H9 (cell line): ENCODE results near the gene SMIM23. TPM values are rescaled to one million over a fixed set of nuclear protein-coding genes. Genes with fewer than 3 reads are reported as not detected.

Experiments
- DNase-seq: peaks from one replicate; pipeline ENCODE4 v3.0.0-alpha.2; 2017
- H2AFZ ChIP-seq: one replicate; pipeline ENCODE4 v1.6.1; 2013; ENCODE audit warnings: mild to moderate bottlenecking, low read length, control low read depth, moderate library complexity
- H2AK5ac ChIP-seq: 2 replicates; pipeline ENCODE4 v1.6.1; 2013; ENCODE audit warnings: low read length, control low read depth, mixed read lengths; ENCODE audit not compliant: insufficient read length
- H2BK120ac ChIP-seq: one replicate; pipeline ENCODE4 v1.6.1; 2013; ENCODE audit warnings: low read depth, mild to moderate bottlenecking, low read length, control low read depth, inconsistent platforms; ENCODE audit not compliant: poor library complexity, severe bottlenecking
- H2BK12ac ChIP-seq: 2 replicates; pipeline ENCODE4 v1.6.1; 2013; ENCODE audit warnings: low read length, control low read depth, mixed read lengths, low read depth; ENCODE audit not compliant: insufficient read length
- H2BK15ac ChIP-seq: 2 replicates; pipeline ENCODE4 v1.6.1; 2013; ENCODE audit warnings: low read depth, low read length, control low read depth
- H2BK20ac ChIP-seq: one replicate; pipeline ENCODE4 v1.6.1; 2013; ENCODE audit warnings: low read depth, mild to moderate bottlenecking, low read length, control low read depth, inconsistent platforms; ENCODE audit not compliant: poor library complexity, severe bottlenecking
- H2BK5ac ChIP-seq: 2 replicates; pipeline ENCODE4 v1.6.1; 2013; ENCODE audit warnings: low read length, control low read depth, mixed read lengths; ENCODE audit not compliant: insufficient read length
- H3K14ac ChIP-seq: 2 replicates; pipeline ENCODE4 v1.6.1; 2013; ENCODE audit warnings: low read length, control low read depth; ENCODE audit not compliant: insufficient read depth
- H3K18ac ChIP-seq: 2 replicates; pipeline ENCODE4 v1.6.1; 2013; ENCODE audit warnings: low read depth, mild to moderate bottlenecking, mixed read lengths, low read length, control low read depth; ENCODE audit not compliant: insufficient read length
- H3K23ac ChIP-seq: 2 replicates; pipeline ENCODE4 v1.6.1; 2013; ENCODE audit warnings: low read length, control low read depth, mixed read lengths, low read depth; ENCODE audit not compliant: insufficient read length
- H3K23me2 ChIP-seq: 2 replicates; pipeline ENCODE4 v1.6.1; 2013; ENCODE audit warnings: low read depth, mild to moderate bottlenecking, mixed read lengths, low read length, control low read depth; ENCODE audit not compliant: insufficient read length, poor library complexity, severe bottlenecking
- H3K27ac ChIP-seq: 2 replicates; pipeline ENCODE4 v1.5.1; 2013; ENCODE audit warnings: low read length, control low read depth, mixed read lengths, low read depth; ENCODE audit not compliant: insufficient read length
- H3K27me3 ChIP-seq: 2 replicates; pipeline ENCODE4 v1.6.1; 2013; ENCODE audit warnings: low read length, control low read depth, inconsistent platforms; ENCODE audit not compliant: insufficient read depth
- H3K4ac ChIP-seq: 2 replicates; pipeline ENCODE4 v1.6.1; 2013; ENCODE audit warnings: low read depth, mild to moderate bottlenecking, control low read depth, inconsistent platforms, low read length, moderate library complexity
- H3K4me1 ChIP-seq: 2 replicates; pipeline ENCODE4 v1.6.1; 2013; ENCODE audit warnings: low read length, control low read depth, inconsistent platforms; ENCODE audit not compliant: insufficient read depth
- H3K4me2 ChIP-seq: 2 replicates; pipeline ENCODE4 v1.6.1; 2013; ENCODE audit warnings: low read length, control low read depth, mixed read lengths; ENCODE audit not compliant: insufficient read length, insufficient read depth
- H3K56ac ChIP-seq: 2 replicates; pipeline ENCODE4 v1.6.1; 2013; ENCODE audit warnings: low read depth, mild to moderate bottlenecking, mixed read lengths, low read length, control low read depth; ENCODE audit not compliant: insufficient read length
- H3K79me1 ChIP-seq: 2 replicates; pipeline ENCODE4 v1.6.1; 2013; ENCODE audit warnings: low read depth, mild to moderate bottlenecking, moderate library complexity, low read length, control low read depth, inconsistent platforms; ENCODE audit not compliant: insufficient read depth, poor library complexity, severe bottlenecking
- H3K79me2 ChIP-seq: 2 replicates; pipeline ENCODE4 v1.6.1; 2013; ENCODE audit warnings: low read length, control low read depth, inconsistent platforms; ENCODE audit not compliant: insufficient read depth
- H3K9ac ChIP-seq: 2 replicates; pipeline ENCODE4 v1.6.1; 2013; ENCODE audit warnings: low read length, control low read depth, mixed read lengths; ENCODE audit not compliant: insufficient read length; ENCODE audit errors: extremely low read depth
- H3K9me3 ChIP-seq: one replicate; pipeline ENCODE4 v1.6.1; 2013; ENCODE audit warnings: low read depth, low read length, inconsistent platforms; ENCODE audit not compliant: control insufficient read depth
- H3T11ph ChIP-seq: one replicate; pipeline ENCODE4 v1.6.1; 2013; ENCODE audit warnings: mild to moderate bottlenecking, low read length, control low read depth, inconsistent platforms
- H4K20me1 ChIP-seq: one replicate; pipeline ENCODE4 v1.6.1; 2013; ENCODE audit not compliant: control insufficient read depth, insufficient read length, insufficient read depth
- H4K5ac ChIP-seq: 2 replicates; pipeline ENCODE4 v1.6.1; 2013; ENCODE audit warnings: low read depth, mild to moderate bottlenecking, mixed read lengths, low read length, control low read depth; ENCODE audit not compliant: insufficient read length
- H4K8ac ChIP-seq: replicated peaks from 2 replicates; pipeline ENCODE4 v1.6.1; 2013; ENCODE audit warnings: low read length, control low read depth, mixed read lengths, low read depth; ENCODE audit not compliant: insufficient read length
- H4K91ac ChIP-seq: 2 replicates; pipeline ENCODE4 v1.6.1; 2013; ENCODE audit warnings: low read depth, mild to moderate bottlenecking, moderate library complexity, mixed read lengths, low read length, control low read depth; ENCODE audit not compliant: insufficient read length
- H3K27ac Mint-ChIP-seq, 3 experiments: 2 replicates in 2 of 3; 3 replicates in 1 of 3; pipeline ENCODE4 v1.8.0; 2020 to 2021; ENCODE audit warnings: mixed read lengths in 3 of 3, mild to moderate bottlenecking in 1 of 3, moderate library complexity in 1 of 3
- H3K27me3 Mint-ChIP-seq: 2 replicates; pipeline ENCODE4 v1.8.0; 2021; ENCODE audit warnings: low read depth, mild to moderate bottlenecking, moderate library complexity, mixed read lengths
- H3K36me3 Mint-ChIP-seq, 3 experiments: 2 replicates in 2 of 3; 3 replicates in 1 of 3; pipeline ENCODE4 v1.8.0; 2020 to 2021; ENCODE audit warnings: low read depth in 3 of 3, mixed read lengths in 3 of 3; ENCODE audit not compliant: insufficient read depth in 1 of 3
- H3K4me1 Mint-ChIP-seq, 2 experiments: 2 replicates each; pipeline ENCODE4 v1.8.0; 2020; ENCODE audit warnings: mixed read lengths in 2 of 2
- H3K4me3 Mint-ChIP-seq, 2 experiments: 2 replicates in 1 of 2; 3 replicates in 1 of 2; pipeline ENCODE4 v1.8.0; 2020 to 2021; ENCODE audit warnings: mild to moderate bottlenecking in 2 of 2, mixed read lengths in 2 of 2, moderate library complexity in 1 of 2
- H3K9me3 Mint-ChIP-seq, 2 experiments: 2 replicates in 1 of 2; 3 replicates in 1 of 2; pipeline ENCODE4 v1.8.0; 2020; ENCODE audit warnings: mild to moderate bottlenecking in 2 of 2, mixed read lengths in 2 of 2, moderate library complexity in 1 of 2
- CTCF ChIP-seq: fragments of 200-600 bp; sonication (generic); conservative IDR thresholded peaks from 3 replicates; pipeline ENCODE4 v1.8.0; 2021; ENCODE audit warnings: antibody characterized with exemption, mild to moderate bottlenecking
- WGBS: extraction: QIAGEN DNeasy Blood & Tissue Kit; methylation state at CpG from one replicate; pipeline ENCODE4 v1.1.7; 2013; ENCODE audit warnings: missing lambda C conversion rate, low lambda C conversion rate, mixed read lengths; ENCODE audit not compliant: insufficient read length; ENCODE audit errors: extremely low coverage; 5-methylcytosine and 5-hydroxymethylcytosine counted together
- total RNA-seq: library from RNA; stranded (reverse); gene quantifications from 2 replicates; pipeline ENCODE4 v1.2.1, GENCODE V29; 2021

SMIM23 gene
- total RNA-seq, 1 experiment from 2014 or later, result not detected

- Histone ChIP-seq H2BK120ac (no peak overlapping the region), H3K79me2 (no peaks in the 10 kb centered on the region), H3T11ph (no peak overlapping the region), H3K79me1 (no peaks in the 10 kb centered on the region), H2BK15ac (no peak overlapping the region), H3K4me1 (no peaks in the 10 kb centered on the region; the same call in 1 of the 2 replicates), H2BK5ac (no peak overlapping the region), H3K4ac (no peak overlapping the region), H3K27ac (no peak overlapping the region), H4K5ac (no peak overlapping the region), H2AFZ (no peak overlapping the region), H4K91ac (no peak overlapping the region), H4K8ac (no peak overlapping the region), H2BK20ac (no peak overlapping the region), H2AK5ac (no peak overlapping the region), H4K20me1 (no peaks in the 10 kb centered on the region), H3K14ac (no peak overlapping the region), H3K9me3 (no peaks in the 10 kb centered on the region), H3K4me2 (no peak overlapping the region), H2BK12ac (no peak overlapping the region), H3K23me2 (no peaks in the 10 kb centered on the region), H3K27me3 (no peaks in the 10 kb centered on the region), H3K23ac (no peak overlapping the region), H3K56ac (no peak overlapping the region), H3K18ac (no peak overlapping the region), H3K9ac (no peak overlapping the region)
- peaks cover 7 to 12% of the 10 kb centered on the region in 2 experiments for H3K4me1 Mint-ChIP-seq
- no peak for DNase-seq
- H3K27me3 Mint-ChIP-seq, result no peaks in the 10 kb centered on the region; the same call in 1 of the 2 replicates
- H3K4me3 Mint-ChIP-seq, result no peak overlapping the region
- WGBS, result no CpG with 5 or more reads among the region's 9 CpGs
- no peaks in the 10 kb centered on the region for H3K36me3 Mint-ChIP-seq
- H3K27ac Mint-ChIP-seq, result no peak overlapping the region
- no peak for TF ChIP-seq CTCF
- H3K9me3 Mint-ChIP-seq, result peaks cover 4 to 6% of the 10 kb centered on the region in 2 experiments; a peak in 3 of 5 replicates
Observed at GRCh38 chr5:171774418-171774817, 11.2 kb upstream of the SMIM23 start.
